Small intestine (tissue), 16 donors: Measurements from ENCODE around the gene HID1. TPM values are rescaled to one million over a fixed set of nuclear protein-coding genes. Genes with fewer than 3 reads are reported as not detected.
A peak's percentile ranks its signal among the peaks of the same experiment; 100 is the strongest.

Experiments
- DNase-seq, 2 donors: peaks; one replicate each; pipeline versions ENCODE4 v3.0.0 to v3.0.0-alpha.2; 2013
- FAIRE-seq: peaks from 2 replicates; lab custom pipeline; 2012; peaks lifted over from hg19 to GRCh38; lab: Jason Lieb, UNC
- H3K27ac ChIP-seq, 3 donors: one replicate each; pipeline ENCODE4 v1.5.1; 2013; ENCODE audit warnings: low read length in 2 of 3, mild to moderate bottlenecking in 2 of 3, control low read depth in 1 of 3, inconsistent platforms in 1 of 3, low read depth in 1 of 3, moderate library complexity in 1 of 3
- H3K27me3 ChIP-seq, 3 donors: one replicate each; pipeline ENCODE4 v1.6.1; 2013; ENCODE audit warnings: low read length in 3 of 3, inconsistent platforms in 1 of 3; ENCODE audit not compliant: control insufficient read depth in 3 of 3, insufficient read depth in 3 of 3
- H3K36me3 ChIP-seq, 3 donors: one replicate each; pipeline ENCODE4 v1.6.1; 2013; ENCODE audit warnings: low read length in 3 of 3, inconsistent platforms in 1 of 3, low read depth in 1 of 3, mild to moderate bottlenecking in 1 of 3, moderate library complexity in 1 of 3; ENCODE audit not compliant: control insufficient read depth in 3 of 3, insufficient read depth in 2 of 3
- H3K4me1 ChIP-seq, 3 donors: one replicate each; pipeline ENCODE4 v1.6.1; 2013; ENCODE audit warnings: low read length in 2 of 3, inconsistent platforms in 1 of 3, low read depth in 1 of 3, mild to moderate bottlenecking in 1 of 3, moderate library complexity in 1 of 3; ENCODE audit not compliant: control insufficient read depth in 3 of 3, insufficient read depth in 2 of 3
- H3K4me3 ChIP-seq, 3 donors: one replicate each; pipeline ENCODE4 v1.5.1; 2013; ENCODE audit warnings: low read length in 3 of 3, control low read depth in 1 of 3, inconsistent platforms in 1 of 3, low read depth in 1 of 3, mild to moderate bottlenecking in 1 of 3, moderate library complexity in 1 of 3
- H3K9me3 ChIP-seq, 2 donors: one replicate each; pipeline ENCODE4 v1.6.1; 2013; ENCODE audit warnings: low read depth in 1 of 2, low read length in 1 of 2; ENCODE audit not compliant: control insufficient read depth in 2 of 2, insufficient read depth in 1 of 2
- WGBS, 3 donors: extraction: QIAGEN DNeasy Blood & Tissue Kit; methylation state at CpG; one replicate each; pipeline ENCODE4 v1.1.7; 2013; 5-methylcytosine and 5-hydroxymethylcytosine counted together
- long read RNA-seq, 10 donors: transcript quantifications; one replicate each; lab custom pipeline, GENCODE V29; 2026
- polyA plus RNA-seq, 4 donors: library from polyadenylated mRNA; stranded (reverse) in 3 of 4; unstranded in 1 of 4; fragments of 200-250 nt in 3 of 4; fragments of 120-200 nt in 1 of 4; gene quantifications; one replicate each; pipeline versions ENCODE4 v1.2.1 to v1.2.3, GENCODE V29; 2013
- donor health status: healthy with polysubstance abuse.
- donor health status: control.
- donor health status: control.
- donor health status: Bipolar disorder and iron deficiency.
- donor health status: healthy.

HID1 gene
- polyA plus RNA-seq: 10 to 100 TPM; 37.0 to 60.4 (median 40.6) TPM
- long read RNA-seq, donor 1: 0 reads
- long read RNA-seq, donor 2: 0 reads
- long read RNA-seq, donor 3, partial matches to known transcripts: 23 of 40 reads
- long read RNA-seq, donor 3, other reads (novel, unspliced or antisense): 16 of 40 reads
- long read RNA-seq, donor 4: 0 reads
- long read RNA-seq, donor 5, partial matches to known transcripts: 0 of 2 reads
- long read RNA-seq, donor 5, other reads (novel, unspliced or antisense): 0 of 2 reads
- long read RNA-seq, donor 6, partial matches to known transcripts: 0 of 2 reads
- long read RNA-seq, donor 6, other reads (novel, unspliced or antisense): 0 of 2 reads
- long read RNA-seq, donor 7, partial matches to known transcripts: 0 of 1 reads
- long read RNA-seq, donor 7, other reads (novel, unspliced or antisense): 0 of 1 reads
- long read RNA-seq, donor 8: 0 reads
- long read RNA-seq, donor 9, partial matches to known transcripts: 0 of 2 reads
- long read RNA-seq, donor 9, other reads (novel, unspliced or antisense): 0 of 2 reads
- long read RNA-seq, donor 10, partial matches to known transcripts: 0 of 2 reads
- long read RNA-seq, donor 10, other reads (novel, unspliced or antisense): 0 of 2 reads

- Histone ChIP-seq H3K4me1 (peaks cover 0 to 46% (median 6%) of the 10 kb centered on the region in 3 donors), H3K4me3 (peak within 1 kb of the TSS; percentile 45 to 71 (median 68)), H3K27ac (peak within 1 kb of the TSS; percentile 35 to 88 (median 87)), H3K27me3 (peaks cover 0 to 14% (median 0%) of the 10 kb centered on the region in 3 donors), H3K9me3 (no peaks in the 10 kb centered on the region), H3K36me3 (peaks cover 0 to 4% (median 0%) of the 10 kb centered on the region in 3 donors)
- peak; percentile 73 to 86 for DNase-seq
- FAIRE-seq: no peak
- WGBS, 3 donors: 1 to 2% (median 2%) methylated on average over 43 to 95 of the region's 95 CpGs
Measured at GRCh38 chr17:74972107-74972972, at the start of gene HID1. Gene HID1 (minus strand): TSS chr17:74972759. CDS start chr17:74972656, 103 bp downstream.

- FAIRE-seq (no peak), DNase-seq (no peak)
- WGBS, 3 donors: 54 to 88% (median 81%) methylated on average over 19 of the region's 19 CpGs
- Histone ChIP-seq H3K27me3 (no peaks in the 10 kb centered on the region), H3K27ac (no peak overlapping the region), H3K36me3 (peaks cover 10 to 60% (median 11%) of the 10 kb centered on the region in 3 donors), H3K9me3 (peaks cover 0 to 3% of the 10 kb centered on the region in 2 donors), H3K4me3 (no peak overlapping the region), H3K4me1 (no peaks in the 10 kb centered on the region)
Measured at GRCh38 chr17:75020331-75021110, 48.0 kb upstream of the HID1 start.

GRCh38 chr17:75019710-75020109 is 47.2 kb upstream of the HID1 start:
- Histone ChIP-seq H3K4me1 (no peaks in the 10 kb centered on the region), H3K9me3 (peaks cover 0 to under 1% of the 10 kb centered on the region in 2 donors), H3K27me3 (no peaks in the 10 kb centered on the region), H3K27ac (no peak overlapping the region), H3K36me3 (peaks cover 10 to 57% (median 11%) of the 10 kb centered on the region in 3 donors), H3K4me3 (no peak overlapping the region)
- 96 to 98% (median 96%) methylated on average over 3 of the region's 3 CpGs for WGBS, 3 donors
- DNase-seq (no peak), FAIRE-seq (no peak)

- Histone ChIP-seq H3K27me3 (no peaks in the 10 kb centered on the region), H3K4me1 (no peaks in the 10 kb centered on the region), H3K27ac (no peak overlapping the region), H3K4me3 (no peak overlapping the region), H3K36me3 (peaks cover 10 to 59% (median 11%) of the 10 kb centered on the region in 3 donors), H3K9me3 (no peaks in the 10 kb centered on the region)
- WGBS, 3 donors: 91 to 96% (median 94%) methylated on average over 5 of the region's 5 CpGs
- DNase-seq: no peak
- no peak for FAIRE-seq
Measured at GRCh38 chr17:75019146-75019545, 46.6 kb upstream of the HID1 start.

GRCh38 chr17:75013092-75013559 is 40.6 kb upstream of the HID1 start:
- Histone ChIP-seq H3K27ac (peak overlapping the region; percentile 27 to 93 (median 87)), H3K9me3 (no peaks in the 10 kb centered on the region), H3K4me1 (peaks cover 3 to 15% (median 5%) of the 10 kb centered on the region in 3 donors), H3K4me3 (peak overlapping the region; percentile 44 to 93 (median 85)), H3K36me3 (peaks cover 0 to 20% (median 0%) of the 10 kb centered on the region in 3 donors), H3K27me3 (no peaks in the 10 kb centered on the region)
- 0 to 1% (median 1%) methylated on average over 10 of the region's 10 CpGs for WGBS, 3 donors
- no peak for FAIRE-seq
- DNase-seq: no peak

GRCh38 chr17:75012346-75013091 is 40.0 kb upstream of the HID1 start, which contains the start of gene MRPL58:
Gene MRPL58 (plus strand): TSS chr17:75012670. CDS start chr17:75012687, 17 bp downstream.
- DNase-seq: peak; percentile 76 to 93
- Histone ChIP-seq H3K4me1 (peaks cover 3 to 15% (median 5%) of the 10 kb centered on the region in 3 donors), H3K36me3 (peaks cover 0 to 17% (median 0%) of the 10 kb centered on the region in 3 donors), H3K27ac (peak within 1 kb of the TSS; percentile 27 to 93 (median 87)), H3K27me3 (no peaks in the 10 kb centered on the region), H3K4me3 (peak within 1 kb of the TSS; percentile 44 to 93 (median 85)), H3K9me3 (no peaks in the 10 kb centered on the region)
- FAIRE-seq: no peak
- WGBS, 3 donors: 0 to 2% (median 1%) methylated on average over 57 to 63 of the region's 63 CpGs

GRCh38 chr17:75012096-75012345 is 39.5 kb upstream of the HID1 start:
- Histone ChIP-seq H3K27me3 (no peaks in the 10 kb centered on the region), H3K36me3 (peaks cover 0 to 14% (median 0%) of the 10 kb centered on the region in 3 donors), H3K27ac (peak overlapping the region in 2 of 3 donors; percentile 87 to 93), H3K4me1 (peaks cover 3 to 15% (median 5%) of the 10 kb centered on the region in 3 donors), H3K9me3 (no peaks in the 10 kb centered on the region), H3K4me3 (peak overlapping the region; percentile 44 to 93 (median 85))
- FAIRE-seq (no peak), DNase-seq (no peak)
- WGBS, 3 donors: 17 to 39% (median 26%) methylated on average over 5 of the region's 5 CpGs
